Smooth muscle cell (in vitro differentiated cells): ENCODE results near the gene TRDMT1. TPM values are rescaled to one million over a fixed set of nuclear protein-coding genes. Genes with fewer than 3 reads are reported as not detected.

Experiments
- DNase-seq: peaks from one replicate; lab custom pipeline; 2025; ENCODE audit not compliant: unreplicated experiment; lab: John Stamatoyannopoulos, UW
- H2AFZ ChIP-seq: fragments of 200-600 bp; sonication (generic); 2 replicates; pipeline ENCODE4 v1.6.0; 2016; ENCODE audit warnings: antibody characterized with exemption, low read depth, mild to moderate bottlenecking
- H3F3A ChIP-seq: fragments of 200-600 bp; sonication (generic); 2 replicates; pipeline ENCODE4 v1.6.0; 2017; ENCODE audit warnings: antibody characterized with exemption, low read depth
- H3K27ac ChIP-seq: fragments of 200-600 bp; sonication (generic); 2 replicates; pipeline ENCODE4 v1.5.1; 2016; ENCODE audit warnings: low read depth, mild to moderate bottlenecking
- H3K27me3 ChIP-seq: fragments of 200-600 bp; sonication (generic); 2 replicates; pipeline ENCODE4 v1.6.1; 2016; ENCODE audit warnings: low read depth, mild to moderate bottlenecking
- H3K36me3 ChIP-seq: fragments of 200-600 bp; sonication (generic); 2 replicates; pipeline ENCODE4 v1.5.1; 2016; ENCODE audit warnings: low read depth
- H3K4me1 ChIP-seq: fragments of 200-600 bp; sonication (generic); 2 replicates; pipeline ENCODE4 v1.5.1; 2016; ENCODE audit warnings: low read depth
- H3K4me2 ChIP-seq: fragments of 200-600 bp; sonication (generic); 2 replicates; pipeline ENCODE4 v1.6.0; 2016; ENCODE audit warnings: mild to moderate bottlenecking
- H3K4me3 ChIP-seq: fragments of 200-600 bp; sonication (generic); 2 replicates; pipeline ENCODE4 v1.5.1; 2016; ENCODE audit warnings: mild to moderate bottlenecking
- H3K79me2 ChIP-seq: fragments of 200-600 bp; sonication (generic); 2 replicates; pipeline ENCODE4 v1.6.0; 2016; ENCODE audit warnings: low read depth, mild to moderate bottlenecking
- H3K9ac ChIP-seq: fragments of 200-600 bp; sonication (generic); 2 replicates; pipeline ENCODE4 v1.6.0; 2016; ENCODE audit warnings: low read depth
- H3K9me3 ChIP-seq: fragments of 200-600 bp; sonication (generic); replicated peaks from 2 replicates; pipeline ENCODE4 v1.5.1; 2016; ENCODE audit warnings: low read depth
- H4K20me1 ChIP-seq: fragments of 200-600 bp; sonication (generic); 2 replicates; pipeline ENCODE4 v1.6.0; 2016; ENCODE audit warnings: low read depth
- CTCF ChIP-seq: fragments of 200-600 bp; sonication (generic); IDR thresholded peaks from 2 replicates; pipeline ENCODE4 v1.5.1; 2017; ENCODE audit warnings: borderline replicate concordance, mild to moderate bottlenecking, antibody characterized with exemption; ENCODE audit not compliant: insufficient read depth, poor library complexity, severe bottlenecking
- WGBS: methylation state at CpG from one replicate; pipeline ENCODE4 v1.1.7; 2016; ENCODE audit warnings: low lambda C conversion rate; 5-methylcytosine and 5-hydroxymethylcytosine counted together
- polyA plus RNA-seq: library from polyadenylated mRNA; unstranded; fragments of >200 nt; fragmentation: Nextera tagmentation; extraction: Ambion mirVana; gene quantifications from 2 replicates; pipeline ENCODE4 v1.2.1, GENCODE V29; 2016
- total RNA-seq: library from RNA; depleted of rRNA; stranded (reverse); fragments of >200 nt; gene quantifications from 2 replicates; pipeline ENCODE4 v1.2.3, GENCODE V29; 2014

Gene TRDMT1
- total and polyA plus RNA-seq, 2 experiments from 2014 or later: 2.5 to 7.3 TPM

DNA sequence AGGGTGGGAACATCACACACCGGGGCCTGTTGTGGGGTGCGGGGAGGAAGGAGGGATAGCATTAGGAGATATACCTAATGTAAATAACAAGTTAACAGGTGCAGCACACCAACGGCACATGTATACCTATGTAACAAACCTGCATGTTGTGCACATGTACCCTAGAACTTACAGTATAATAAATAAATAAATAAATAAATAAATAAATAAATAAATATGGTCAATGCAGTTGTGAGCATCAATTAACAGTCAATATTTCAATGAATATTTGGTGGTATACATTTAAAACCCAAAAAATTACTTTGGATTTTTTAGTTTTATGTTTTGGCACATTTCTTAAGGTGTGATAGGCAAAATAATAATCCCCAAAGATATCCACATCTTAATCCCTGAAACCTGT, 15.6 kb downstream of the TRDMT1 start:
- Histone ChIP-seq H2AFZ (no peak overlapping the region), H3K79me2 (peaks cover 12% of the 10 kb centered on the region), H3K9me3 (no peaks in the 10 kb centered on the region), H3F3A (no peaks in the 10 kb centered on the region), H4K20me1 (no peaks in the 10 kb centered on the region), H3K4me3 (no peak overlapping the region), H3K36me3 (no peaks in the 10 kb centered on the region), H3K27ac (no peak overlapping the region), H3K4me2 (no peak overlapping the region), H3K27me3 (no peaks in the 10 kb centered on the region), H3K4me1 (peaks cover 7% of the 10 kb centered on the region), H3K9ac (no peak overlapping the region)
- 100% methylated on average over 3 of the region's 3 CpGs for WGBS
- TF ChIP-seq CTCF: no peak
- DNase-seq: no peak

GRCh38 chr10:17183110-17183509, 18.4 kb downstream of the TRDMT1 start:
- no peak overlapping the region for H3K9ac ChIP-seq
- no peak overlapping the region for H3K27ac ChIP-seq
- H3K9me3 ChIP-seq: no peaks in the 10 kb centered on the region
- TF ChIP-seq CTCF: peak; percentile 21
- no peak overlapping the region for H2AFZ ChIP-seq
- peaks cover 3% of the 10 kb centered on the region for H3K4me1 ChIP-seq
- no peak for DNase-seq
- no peak overlapping the region for H3K4me2 ChIP-seq
- H3K4me3 ChIP-seq: no peak overlapping the region
- no peaks in the 10 kb centered on the region for H3K79me2 ChIP-seq
- no peaks in the 10 kb centered on the region for H3K36me3 ChIP-seq
- no peaks in the 10 kb centered on the region for H3K27me3 ChIP-seq
- no peaks in the 10 kb centered on the region for H3F3A ChIP-seq
- WGBS: 95% methylated on average over 2 of the region's 2 CpGs
- no peaks in the 10 kb centered on the region for H4K20me1 ChIP-seq

- 62% methylated on average over 3 of the region's 3 CpGs for WGBS
These were observed 19.7 kb downstream of the TRDMT1 start for GRCh38 chr10:17181751-17182150.

More at GRCh38 chr10:17181751-17182150, 19.7 kb downstream of the TRDMT1 start:
- no peak for DNase-seq
- Histone ChIP-seq H3K79me2 (no peaks in the 10 kb centered on the region), H3K4me2 (no peak overlapping the region), H3K36me3 (no peaks in the 10 kb centered on the region), H2AFZ (no peak overlapping the region), H3K9me3 (no peaks in the 10 kb centered on the region), H3K27ac (no peak overlapping the region), H3K9ac (no peak overlapping the region), H3K4me3 (no peak overlapping the region), H3F3A (no peaks in the 10 kb centered on the region), H3K27me3 (no peaks in the 10 kb centered on the region), H3K4me1 (peaks cover 3% of the 10 kb centered on the region), H4K20me1 (no peaks in the 10 kb centered on the region)
- TF ChIP-seq CTCF: no peak
